SK-N-SH treated with all-trans-retinoic acid at 6 μM for 48 hours (cell line): ENCODE measurements around the gene BCAS4.
A peak's percentile ranks its signal among the peaks of the same experiment; 100 is the strongest.
"Not testable (repeated sequence)": the region's sequence is repeated elsewhere in the genome, so short reads cannot be mapped to it uniquely, and the experiment has no call there.

Experiments used
- ATAC-seq: fragments of 200-7000 bp; cut with Tn5 transposase; 3 replicates; pipeline ENCODE4 v1.9.1; 2020; ENCODE audit warnings: mild to moderate bottlenecking, moderate library complexity
- ARNTL ChIP-seq: fragments of 450-650 bp; formaldehyde crosslinking; IDR thresholded peaks from 2 replicates; pipeline ENCODE4 v1.5.0; 2020; ENCODE audit warnings: low read depth, mild to moderate bottlenecking, moderate library complexity, borderline replicate concordance
- BACH2 ChIP-seq: fragments of 250-450 bp; sonication (Bioruptor Pico); IDR thresholded peaks from 2 replicates; pipeline ENCODE4 v1.9.0; 2021; ENCODE audit warnings: mild to moderate bottlenecking, borderline replicate concordance
- CSDC2 ChIP-seq: fragments of 250-450 bp; sonication (Bioruptor Pico); IDR thresholded peaks from 2 replicates; pipeline ENCODE4 v1.5.0; 2020; ENCODE audit warnings: mild to moderate bottlenecking, moderate library complexity
- ESRRG ChIP-seq: fragments of 250-450 bp; sonication (Bioruptor Pico); IDR thresholded peaks from 2 replicates; pipeline ENCODE4 v1.6.1; 2021; ENCODE audit warnings: mild to moderate bottlenecking
- GLIS3 ChIP-seq: fragments of 250-450 bp; sonication (Bioruptor Pico); IDR thresholded peaks from 2 replicates; pipeline ENCODE4 v1.5.0; 2020; ENCODE audit warnings: mild to moderate bottlenecking, moderate library complexity
- ISL1 ChIP-seq: fragments of 250-450 bp; sonication (Bioruptor Pico); IDR thresholded peaks from 2 replicates; pipeline ENCODE4 v2.1.2; 2022; ENCODE audit warnings: mild to moderate bottlenecking, moderate library complexity
- OSR1 ChIP-seq: fragments of 250-450 bp; sonication (Bioruptor Pico); IDR thresholded peaks from 2 replicates; pipeline ENCODE4 v1.8.0; 2022; ENCODE audit warnings: moderate library complexity, mild to moderate bottlenecking, inconsistent platforms
- PPARA ChIP-seq: fragments of 250-450 bp; sonication (Bioruptor Pico); IDR thresholded peaks from 2 replicates; pipeline ENCODE4 v1.5.0; 2020; ENCODE audit warnings: mild to moderate bottlenecking, borderline replicate concordance
- RARB ChIP-seq: fragments of 250-450 bp; sonication (Bioruptor Pico); IDR thresholded peaks from 2 replicates; pipeline ENCODE4 v1.8.0; 2021; ENCODE audit warnings: mild to moderate bottlenecking, moderate library complexity
- TCF4 ChIP-seq: fragments of 250-450 bp; sonication (Bioruptor Pico); IDR thresholded peaks from 2 replicates; pipeline ENCODE4 v1.8.0; 2021; ENCODE audit warnings: mild to moderate bottlenecking, moderate library complexity, borderline replicate concordance
- TOX ChIP-seq: fragments of 250-450 bp; sonication (Bioruptor Pico); IDR thresholded peaks from 2 replicates; pipeline ENCODE4 v1.8.0; 2021; ENCODE audit warnings: mild to moderate bottlenecking, moderate library complexity, borderline replicate concordance
- ZC3H10 ChIP-seq: fragments of 250-450 bp; sonication (Bioruptor Pico); IDR thresholded peaks from 2 replicates; pipeline ENCODE4 v1.5.1; 2021; ENCODE audit warnings: mild to moderate bottlenecking, moderate library complexity
- ZFP3 ChIP-seq: fragments of 250-450 bp; sonication (Bioruptor Pico); IDR thresholded peaks from 2 replicates; pipeline ENCODE4 v1.5.0; 2020; ENCODE audit warnings: mild to moderate bottlenecking, moderate library complexity
- ZFP30 ChIP-seq: fragments of 450-650 bp; formaldehyde crosslinking; IDR thresholded peaks from 2 replicates; pipeline ENCODE4 v1.5.0; 2022; ENCODE audit warnings: mild to moderate bottlenecking, moderate library complexity
- ZNF565 ChIP-seq: fragments of 450-650 bp; formaldehyde crosslinking; conservative IDR thresholded peaks from 2 replicates; pipeline ENCODE4 v1.5.0; 2020; ENCODE audit warnings: low read depth, mild to moderate bottlenecking, moderate library complexity
- ZNF70 ChIP-seq: fragments of 450-650 bp; formaldehyde crosslinking; IDR thresholded peaks from 2 replicates; pipeline ENCODE4 v1.5.0; 2020; ENCODE audit warnings: mild to moderate bottlenecking, moderate library complexity
- ZNF8 ChIP-seq: fragments of 450-650 bp; formaldehyde crosslinking; IDR thresholded peaks from 2 replicates; pipeline ENCODE4 v1.5.0; 2020; ENCODE audit warnings: mild to moderate bottlenecking, moderate library complexity
- TF ChIP-seq, protein P1 (sequence below): fragments of 250-450 bp; sonication (Bioruptor Pico); IDR thresholded peaks from 2 replicates; pipeline ENCODE4 v1.5.1; 2021; ENCODE audit warnings: mild to moderate bottlenecking, moderate library complexity

The BCAS4 gene

DNA sequence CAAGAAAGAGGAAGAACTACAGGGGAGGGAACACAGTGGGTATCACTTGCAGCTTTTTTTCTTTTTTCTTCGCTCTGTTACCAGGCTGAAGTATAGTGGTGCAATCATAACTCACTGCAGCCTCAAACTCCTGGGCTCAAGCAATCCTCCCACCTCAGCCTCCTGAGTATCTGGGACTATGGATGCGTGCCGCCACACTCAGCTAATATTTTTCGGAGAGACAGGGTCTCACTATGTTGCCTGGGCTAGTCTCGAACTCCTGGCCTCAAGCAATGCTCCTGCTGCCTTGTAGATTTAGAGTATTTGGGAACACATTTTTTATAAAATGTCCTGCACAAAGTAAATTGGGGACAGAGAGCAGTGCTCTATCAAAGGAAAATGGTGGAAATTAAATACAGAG lies 35.2 kb upstream of the BCAS4 start (continued):
- TF ChIP-seq, protein P1, sequence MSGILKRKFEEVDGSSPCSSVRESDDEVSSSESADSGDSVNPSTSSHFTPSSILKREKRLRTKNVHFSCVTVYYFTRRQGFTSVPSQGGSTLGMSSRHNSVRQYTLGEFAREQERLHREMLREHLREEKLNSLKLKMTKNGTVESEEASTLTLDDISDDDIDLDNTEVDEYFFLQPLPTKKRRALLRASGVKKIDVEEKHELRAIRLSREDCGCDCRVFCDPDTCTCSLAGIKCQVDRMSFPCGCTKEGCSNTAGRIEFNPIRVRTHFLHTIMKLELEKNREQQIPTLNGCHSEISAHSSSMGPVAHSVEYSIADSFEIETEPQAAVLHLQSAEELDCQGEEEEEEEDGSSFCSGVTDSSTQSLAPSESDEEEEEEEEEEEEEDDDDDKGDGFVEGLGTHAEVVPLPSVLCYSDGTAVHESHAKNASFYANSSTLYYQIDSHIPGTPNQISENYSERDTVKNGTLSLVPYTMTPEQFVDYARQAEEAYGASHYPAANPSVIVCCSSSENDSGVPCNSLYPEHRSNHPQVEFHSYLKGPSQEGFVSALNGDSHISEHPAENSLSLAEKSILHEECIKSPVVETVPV (CRISPR knock-in tag), result no peak
- TF ChIP-seq GLIS3 (CRISPR knock-in tag) (no peak), RARB (CRISPR knock-in tag) (no peak), ZNF565 (CRISPR knock-in tag) (no peak), ZC3H10 (CRISPR knock-in tag) (no peak), ZNF70 (CRISPR knock-in tag) (no peak), ZNF8 (CRISPR knock-in tag) (no peak), ZFP30 (CRISPR knock-in tag) (no peak), BACH2 (CRISPR knock-in tag) (no peak), PPARA (CRISPR knock-in tag) (no peak)

DNA sequence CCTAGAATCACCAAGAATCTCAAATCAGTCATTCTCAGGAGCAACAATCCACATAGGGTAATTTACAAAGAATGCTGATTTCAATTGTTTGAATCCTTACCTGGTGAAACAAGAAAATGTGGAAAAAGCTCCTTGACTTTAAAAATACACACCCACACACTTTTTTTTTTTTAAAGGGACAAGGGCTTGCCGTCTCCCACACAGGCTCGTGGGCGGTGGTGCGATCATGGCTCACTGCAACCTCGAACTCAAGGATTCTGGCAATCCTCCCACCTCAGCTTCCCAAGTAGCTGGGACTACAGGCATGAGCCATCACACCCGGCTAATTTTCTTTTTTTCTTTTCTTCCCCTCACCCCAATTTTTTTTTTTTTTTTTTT lies 32.8 kb upstream of the BCAS4 start:
- ATAC-seq, result no peak; the same call in 2 of the 3 replicates
- TF ChIP-seq TOX (CRISPR knock-in tag) (no peak), OSR1 (CRISPR knock-in tag) (no peak), ARNTL (no peak), TCF4 (CRISPR knock-in tag) (no peak), BACH2 (CRISPR knock-in tag) (no peak), CSDC2 (CRISPR knock-in tag) (no peak), GLIS3 (CRISPR knock-in tag) (no peak), ZFP3 (CRISPR knock-in tag) (no peak), ZNF565 (CRISPR knock-in tag) (no peak), ESRRG (no peak)
- TF ChIP-seq, protein P1 (CRISPR knock-in tag), result no peak

DNA sequence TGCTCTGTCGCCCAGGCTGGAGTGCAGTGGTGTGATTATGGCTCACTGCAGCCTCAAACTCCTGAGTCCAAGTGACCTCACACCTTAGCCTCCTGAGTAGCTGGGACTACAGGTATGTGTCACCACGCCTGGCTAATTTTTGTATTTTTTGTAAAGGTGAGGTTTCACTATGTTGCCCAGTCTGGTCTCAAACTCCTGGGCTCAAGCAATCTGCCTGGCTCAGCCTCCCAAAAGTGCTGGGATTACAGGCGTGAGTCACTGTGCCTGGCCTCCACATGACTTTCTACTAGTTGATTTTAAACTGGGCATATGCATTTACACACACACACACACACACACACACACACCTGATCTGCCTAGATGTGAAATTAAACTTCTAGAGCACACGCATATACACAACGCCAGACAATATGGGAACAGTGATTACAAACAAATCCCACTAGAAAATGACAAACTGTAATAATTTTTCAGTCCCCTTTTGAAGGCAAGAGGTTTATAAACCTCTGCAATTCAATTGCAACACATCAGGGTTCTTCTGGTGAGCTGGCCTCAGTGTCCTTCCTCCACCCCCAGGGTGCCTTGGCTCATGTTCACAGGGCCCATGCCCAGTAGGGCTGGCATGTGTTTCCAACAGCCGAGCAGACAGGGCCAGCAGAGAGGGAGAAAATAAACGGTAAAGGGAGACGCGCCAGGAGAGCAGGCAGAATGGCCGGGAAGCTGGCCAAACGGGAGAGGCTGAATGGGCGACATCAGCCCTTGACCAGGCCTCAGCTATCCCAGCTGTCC lies 32.2 kb upstream of the BCAS4 start:
- TF ChIP-seq OSR1 (CRISPR knock-in tag) (0 out of 2 replicates have a peak, but pooled peaks have one; percentile 27), ISL1 (CRISPR knock-in tag) (no peak; the same call in 1 of the 2 replicates), ZFP3 (CRISPR knock-in tag) (0 out of 2 replicates have a peak, but pooled peaks have one; percentile 8)
- TF ChIP-seq, all 23 proteins: peak for 2
- ATAC-seq, result peak; percentile 69

DNA sequence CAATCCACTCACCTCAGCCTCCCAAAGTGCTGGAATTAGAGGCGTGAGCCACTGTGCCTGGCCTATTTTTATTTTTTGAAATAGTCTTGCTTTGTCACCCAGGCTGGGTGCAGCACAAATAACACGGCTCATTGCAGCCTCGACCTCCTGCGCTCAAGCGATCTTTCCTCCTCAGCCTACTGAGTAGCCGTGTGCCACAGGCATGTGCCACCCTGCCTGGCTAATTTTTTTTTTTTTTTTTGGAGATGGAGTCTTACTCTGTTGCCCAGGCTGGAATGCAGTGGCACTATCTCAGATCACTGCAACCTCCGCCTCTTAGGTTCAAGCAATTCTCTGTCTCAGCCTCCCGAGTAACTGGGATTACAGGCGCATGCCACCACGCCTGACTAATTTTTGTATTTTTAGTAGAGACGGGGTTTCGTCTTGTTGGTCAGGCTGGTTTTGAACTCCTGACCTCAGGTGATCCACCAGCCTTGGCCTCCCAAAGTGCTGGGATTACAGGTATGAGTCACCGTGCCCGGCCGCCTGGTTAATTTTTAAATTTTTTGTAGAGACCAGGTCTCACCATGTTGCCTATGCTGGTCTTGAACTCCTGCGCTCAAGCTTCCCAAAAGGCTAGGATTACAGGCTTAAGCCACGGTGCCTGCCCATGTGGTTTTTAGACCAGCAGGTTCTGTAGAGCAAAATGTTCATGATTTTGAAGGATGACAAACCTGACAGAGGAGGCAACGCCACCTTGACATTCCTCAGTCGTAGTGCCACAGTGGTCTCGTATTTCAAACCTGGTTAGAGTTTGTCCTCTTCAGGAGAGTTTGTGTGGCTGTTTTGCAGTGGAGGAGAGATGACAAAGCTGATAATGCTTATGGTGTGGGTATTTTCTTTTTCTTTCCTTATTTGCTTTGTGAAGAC lies 31.1 kb upstream of the BCAS4 start:
- ATAC-seq, result not testable (repeated sequence)

DNA sequence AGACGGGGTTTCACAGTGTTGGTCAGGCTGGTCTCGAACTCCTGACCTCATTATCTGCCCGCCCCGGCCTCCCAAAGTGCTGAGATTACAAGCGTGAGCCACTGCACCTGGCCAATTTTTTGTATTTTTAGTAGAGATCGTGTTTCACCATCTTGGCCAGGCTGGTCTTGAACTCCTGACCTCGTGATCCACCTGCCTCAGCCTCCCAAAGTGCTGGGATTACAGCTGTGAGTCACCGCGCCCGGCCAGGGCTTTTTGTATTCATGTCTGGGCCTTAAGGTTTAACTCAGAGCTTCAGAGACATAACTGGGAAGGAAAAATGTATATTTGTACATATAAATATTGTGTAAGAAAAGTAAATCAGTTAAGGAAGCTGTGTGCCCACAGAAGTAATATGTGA lies 29.6 kb upstream of the BCAS4 start:
- not testable (repeated sequence) for ATAC-seq

DNA sequence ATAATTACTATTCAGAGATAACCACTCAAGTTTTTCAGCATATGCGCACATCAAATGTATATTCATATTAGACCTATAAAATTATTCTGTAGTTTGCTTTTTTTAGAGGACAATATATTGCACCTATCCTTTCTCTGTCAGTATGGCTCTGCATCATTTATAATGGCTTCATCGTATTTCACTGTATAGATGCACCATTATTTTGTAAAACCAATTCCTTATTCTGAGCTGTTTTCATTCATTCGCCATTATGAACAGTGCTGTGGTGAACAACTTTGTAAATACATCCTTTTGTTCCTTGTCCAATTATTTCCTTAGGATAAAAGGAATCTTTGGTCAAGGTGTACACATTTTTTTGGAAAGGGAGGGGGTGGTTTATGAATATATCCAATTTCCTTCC lies 29.2 kb upstream of the BCAS4 start:
- ATAC-seq, result no peak
- no peak for TF ChIP-seq ZNF70 (CRISPR knock-in tag)

DNA sequence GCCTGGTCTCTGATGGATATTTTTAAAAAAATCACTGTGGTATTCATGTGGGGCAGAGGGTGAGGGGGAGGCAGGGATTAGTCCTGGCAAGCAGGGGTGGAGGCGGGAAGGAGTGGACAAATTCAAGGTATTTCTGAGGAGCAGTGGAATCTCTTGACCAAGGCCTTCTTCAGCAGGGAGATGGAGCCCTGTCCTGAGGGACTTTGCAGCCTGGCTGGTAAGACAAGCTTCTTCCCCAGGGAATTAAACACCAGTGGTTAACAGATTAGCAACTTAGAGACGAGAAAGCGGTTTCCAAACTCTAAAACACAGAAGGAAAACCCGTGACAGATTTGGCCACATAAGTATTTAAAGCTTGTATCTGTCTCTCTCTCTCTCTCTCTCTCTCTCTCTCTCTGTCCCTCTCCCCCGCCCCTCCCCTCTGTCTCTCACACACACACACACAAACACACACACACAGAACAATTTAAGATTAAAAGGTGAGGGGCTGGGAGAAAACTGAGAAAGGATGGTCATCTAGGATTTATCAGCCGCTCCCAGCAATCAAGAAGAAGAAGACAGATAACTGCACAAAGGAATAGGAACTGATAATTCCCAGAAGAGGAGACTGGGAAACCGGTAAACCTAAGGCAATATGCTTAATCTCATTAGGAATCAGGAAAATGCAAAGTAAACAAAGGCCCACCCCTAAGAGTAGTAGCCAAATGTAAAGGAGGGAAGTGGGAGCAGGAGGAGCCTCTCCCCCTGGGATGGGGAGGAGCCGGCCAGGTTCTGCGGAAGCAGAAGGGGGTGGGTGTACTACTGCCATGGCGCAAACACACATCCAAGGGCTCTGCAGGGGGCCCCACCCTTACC lies 27.7 kb upstream of the BCAS4 start:
- not testable (repeated sequence) for ATAC-seq

DNA sequence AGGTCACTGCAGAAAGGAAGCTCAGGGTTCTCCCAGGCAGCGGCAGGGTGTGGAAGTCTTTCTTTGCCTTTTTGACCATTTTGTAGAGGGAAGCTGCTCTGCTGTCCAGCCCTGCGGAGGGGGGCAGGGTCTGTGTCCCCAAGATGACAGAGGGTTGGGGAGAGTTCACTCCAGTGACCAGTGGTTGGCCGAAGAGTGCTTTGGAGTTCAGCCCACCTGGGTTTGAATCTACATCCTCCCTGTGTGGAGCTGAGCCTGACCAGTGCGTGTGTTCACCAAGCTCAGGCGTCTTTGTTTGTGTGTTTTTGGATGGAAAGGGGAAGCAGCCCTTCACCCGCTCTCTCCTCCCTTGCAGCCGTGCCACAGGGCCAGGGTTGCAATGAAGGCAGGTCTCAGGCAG lies 25.9 kb upstream of the BCAS4 start:
- ATAC-seq, result not testable (repeated sequence)

DNA sequence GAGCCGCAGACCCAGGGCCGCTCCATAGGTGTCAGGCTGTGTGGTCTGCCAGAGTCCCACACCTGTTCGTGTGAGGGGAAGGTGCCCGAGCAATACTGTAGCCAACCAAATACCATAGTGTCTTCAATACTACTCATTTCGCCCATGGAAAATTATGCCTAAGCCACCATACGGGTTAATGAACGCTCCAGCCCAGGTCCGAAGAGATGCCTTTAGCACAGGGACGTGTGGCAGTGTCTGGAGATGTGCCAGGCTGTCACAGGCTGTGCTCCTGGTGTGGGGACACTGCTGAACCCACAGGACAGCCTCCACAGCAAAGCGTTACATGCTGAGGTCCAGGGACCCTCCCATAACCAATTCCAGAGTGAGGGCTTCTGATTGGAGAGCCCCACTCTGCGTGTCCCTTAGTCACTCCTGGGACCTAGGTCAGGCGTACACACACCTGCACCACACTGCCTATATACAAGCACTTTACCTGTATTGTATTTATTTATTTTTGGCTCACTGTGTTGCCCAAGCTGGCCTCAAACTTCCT lies 25.2 kb upstream of the BCAS4 start:
- ATAC-seq, result not testable (repeated sequence)
